ENCODE results near the gene ARHGEF11.

- TF ChIP-seq CTCF (IDR thresholded peaks at IDR 0.05), result peak; percentile 77
- no peak for TF ChIP-seq REST (IDR thresholded peaks at IDR 0.05; ENCODE audit: insufficient read depth in 1 of 2, low read depth in 2 of 2, low read length in 1 of 2)
- no peak for TF ChIP-seq POLR2AphosphoS5 (IDR thresholded peaks at IDR 0.05; ENCODE audit: low read depth, low read length)
- no peak for TF ChIP-seq TCF7L2 (IDR thresholded peaks at IDR 0.05; ENCODE audit: low read depth, low read length)
Measured at GRCh38 chr1:157073944-157074685, 28.6 kb upstream of the ARHGEF11 start.
